ENCODE data around the gene ATP1A1.

ATP1A1 gene

GRCh38 chr1:116391185-116391584, 18.1 kb downstream of the ATP1A1 start:
- DNase-seq (ENCODE audit: low read depth) = no peak

GRCh38 chr1:116392717-116393404, 19.8 kb downstream of the ATP1A1 start:
- no peak for DNase-seq (ENCODE audit: low read depth)

- no peak for DNase-seq (ENCODE audit: low read depth)
These were observed 20.7 kb downstream of the ATP1A1 start for GRCh38 chr1:116393792-116394191.

GRCh38 chr1:116394270-116394669, 21.2 kb downstream of the ATP1A1 start:
- no peak for DNase-seq (ENCODE audit: low read depth)

DNA sequence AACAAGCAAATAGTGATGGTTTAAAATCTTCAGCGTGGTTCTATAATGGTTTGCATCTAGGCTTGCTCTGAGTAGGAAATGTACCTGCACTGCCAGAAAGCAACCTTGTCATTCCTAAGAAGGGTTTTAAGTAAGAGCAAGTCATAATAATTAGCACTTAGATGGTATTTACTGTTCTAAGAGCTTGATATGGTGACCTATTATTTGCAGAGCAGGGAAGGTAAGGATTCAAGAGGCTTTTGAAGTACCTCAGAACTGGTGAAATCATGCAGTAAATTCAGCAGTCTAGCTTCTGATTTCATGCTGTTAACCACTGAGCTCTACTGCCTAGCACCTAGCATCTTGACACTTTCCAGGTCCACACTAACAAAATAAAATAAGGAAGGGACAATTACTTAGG, 23.7 kb downstream of the ATP1A1 start:
- no peak for DNase-seq (ENCODE audit: low read depth)

DNA sequence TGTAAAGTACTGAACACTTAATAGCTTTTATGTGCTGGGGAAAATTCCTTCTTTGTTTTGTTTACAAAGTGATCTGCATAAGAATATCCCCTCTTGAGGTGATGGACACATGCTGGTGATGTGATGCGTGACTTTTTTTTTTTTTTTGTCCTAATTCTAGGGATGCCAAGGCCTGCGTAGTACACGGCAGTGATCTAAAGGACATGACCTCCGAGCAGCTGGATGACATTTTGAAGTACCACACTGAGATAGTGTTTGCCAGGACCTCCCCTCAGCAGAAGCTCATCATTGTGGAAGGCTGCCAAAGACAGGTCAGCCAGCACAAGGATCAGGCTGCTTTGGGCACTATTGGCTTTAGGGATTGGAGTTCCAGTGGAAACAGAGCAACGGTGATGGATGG, 24.7 kb downstream of the ATP1A1 start:
- no peak for DNase-seq (ENCODE audit: low read depth)

GRCh38 chr1:116400780-116401179, 27.7 kb downstream of the ATP1A1 start:
- DNase-seq (ENCODE audit: low read depth) = no peak

- DNase-seq (ENCODE audit: low read depth) = no peak
These were observed 28.7 kb downstream of the ATP1A1 start for GRCh38 chr1:116401646-116402176.

DNA sequence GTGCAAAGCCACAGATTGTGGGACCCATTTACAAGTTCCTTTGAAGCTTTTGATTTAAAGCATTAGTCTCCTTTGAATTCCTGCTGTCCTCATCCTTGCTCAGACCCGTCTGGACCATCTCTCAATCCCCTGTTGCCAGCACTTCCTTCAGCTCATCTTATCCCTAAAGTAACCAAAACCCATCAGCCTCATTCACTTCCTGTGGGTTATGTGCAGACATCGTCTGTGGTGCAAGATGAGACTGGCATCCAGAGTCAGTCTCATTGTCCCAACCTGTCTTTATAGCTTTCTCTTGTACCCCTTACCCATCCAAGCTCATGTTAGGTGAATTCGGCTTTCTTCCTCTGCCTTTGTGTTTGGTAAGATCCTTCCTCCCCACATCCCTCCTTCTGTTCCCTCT, 29.3 kb downstream of the ATP1A1 start:
- no peak for DNase-seq (ENCODE audit: low read depth)

DNA sequence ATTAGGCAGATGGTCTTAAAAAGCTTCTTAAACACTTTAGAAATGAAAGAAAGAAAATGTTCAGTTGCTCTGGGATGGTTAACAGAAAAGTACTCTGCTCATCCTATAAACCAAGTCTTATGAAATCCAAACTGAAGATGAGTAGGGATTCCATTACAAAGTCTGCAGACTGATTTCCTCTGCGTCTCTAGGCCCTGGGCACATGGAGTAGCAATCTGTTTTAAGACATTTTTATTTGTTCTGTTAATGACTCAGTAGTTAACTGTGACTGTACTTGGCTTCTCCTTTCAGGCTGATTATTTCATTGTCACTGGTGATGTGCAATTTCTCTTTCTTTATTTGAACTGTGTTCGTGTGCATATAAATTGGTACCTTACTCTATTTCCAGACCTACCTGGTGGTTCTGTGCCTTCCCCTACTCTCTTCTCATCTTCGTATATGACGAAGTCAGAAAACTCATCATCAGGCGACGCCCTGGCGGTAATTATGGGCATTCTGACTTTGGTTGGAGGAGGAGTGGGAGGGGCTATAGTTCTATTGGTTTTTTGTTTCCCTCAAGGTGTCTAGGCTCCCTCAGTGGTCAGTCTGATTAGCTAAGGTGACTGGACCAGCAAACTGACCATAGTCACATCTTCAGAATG, 30.6 kb downstream of the ATP1A1 start:
- no peak for DNase-seq (ENCODE audit: low read depth)

DNA sequence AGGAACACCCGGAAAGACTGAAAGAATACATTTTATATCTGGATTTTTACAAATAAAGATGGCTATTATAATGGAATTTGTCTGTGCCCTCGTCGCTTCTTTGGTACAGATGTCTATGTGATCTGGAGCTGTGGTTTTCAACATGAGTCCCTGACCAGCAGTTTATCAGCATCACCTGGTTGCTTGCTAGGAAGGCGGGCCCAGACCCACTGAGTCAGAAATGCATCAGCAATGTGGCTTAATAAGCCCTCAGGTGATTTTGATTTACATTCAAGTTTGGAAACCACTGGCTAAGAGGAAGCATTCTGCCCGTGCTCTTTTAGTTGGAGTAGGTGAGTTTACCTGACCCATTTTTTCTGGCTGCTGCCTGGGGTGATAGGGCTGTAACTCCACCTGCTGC, 31.7 kb downstream of the ATP1A1 start:
- DNase-seq (ENCODE audit: low read depth) = no peak

DNA sequence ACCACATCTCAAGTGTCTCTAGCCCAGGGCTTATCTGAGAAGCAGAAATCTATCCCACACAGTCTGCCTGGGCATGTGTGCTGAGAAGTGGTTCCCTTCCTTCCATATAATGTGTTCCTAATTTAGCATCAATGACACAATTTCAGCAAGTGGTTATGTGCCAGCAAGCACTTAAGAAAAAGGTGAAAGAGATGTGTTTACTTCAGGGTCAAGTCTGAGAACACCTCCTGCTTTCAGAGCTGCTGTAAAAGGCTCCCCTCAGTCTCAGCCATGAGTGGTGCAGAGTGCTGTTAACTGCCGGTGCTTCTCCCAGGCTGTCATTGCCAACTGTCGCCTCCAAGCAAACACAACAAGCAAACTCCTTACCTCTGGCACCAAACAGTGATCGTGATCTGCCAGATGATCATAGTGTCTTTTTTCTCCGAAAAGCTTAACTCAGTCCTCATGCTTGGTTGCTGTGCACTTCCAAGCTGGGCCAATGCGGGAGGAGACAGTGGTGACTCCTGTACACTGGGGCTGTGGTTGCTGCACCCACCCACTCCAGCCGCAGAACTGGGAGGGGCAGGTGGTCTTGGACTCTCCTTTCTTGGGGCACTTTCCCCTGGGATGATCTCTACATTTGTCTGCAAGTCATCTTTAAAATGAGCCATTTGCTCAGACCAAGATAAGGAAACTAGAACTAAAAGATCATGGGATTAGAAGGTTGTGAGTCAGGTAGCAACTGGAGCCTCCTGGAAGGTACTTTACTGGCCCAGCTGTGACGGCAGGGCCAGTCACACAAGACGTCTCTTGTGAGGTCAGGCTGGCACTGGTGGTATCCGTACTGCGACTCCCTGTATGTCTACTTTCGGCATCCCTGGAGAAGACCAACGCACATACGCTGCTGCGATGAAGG, 32.4 kb downstream of the ATP1A1 start:
- DNase-seq (ENCODE audit: low read depth) = no peak

- DNase-seq (ENCODE audit: low read depth) = no peak
These were observed 34.0 kb downstream of the ATP1A1 start for GRCh38 chr1:116407033-116407432.

DNA sequence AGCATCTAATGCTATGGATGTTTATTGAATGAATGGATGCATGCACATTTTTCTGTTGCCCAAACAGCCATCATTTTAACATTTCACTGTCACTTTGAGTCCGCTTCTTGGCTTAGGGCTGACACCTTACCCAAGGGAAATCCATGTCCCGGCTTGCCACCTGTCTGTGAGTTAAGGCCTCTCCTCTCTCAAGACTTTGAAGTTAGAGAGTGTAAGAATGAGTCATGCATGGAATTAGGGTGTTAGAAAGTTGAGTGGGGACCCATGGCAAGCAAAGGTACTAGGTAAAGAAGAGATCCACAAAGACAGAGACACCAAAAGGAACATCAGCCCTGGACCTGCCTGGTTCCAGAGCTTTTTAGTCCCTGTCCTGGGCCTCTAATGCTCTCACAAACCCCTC, 35.1 kb downstream of the ATP1A1 start:
- no peak for DNase-seq (ENCODE audit: low read depth)

DNA sequence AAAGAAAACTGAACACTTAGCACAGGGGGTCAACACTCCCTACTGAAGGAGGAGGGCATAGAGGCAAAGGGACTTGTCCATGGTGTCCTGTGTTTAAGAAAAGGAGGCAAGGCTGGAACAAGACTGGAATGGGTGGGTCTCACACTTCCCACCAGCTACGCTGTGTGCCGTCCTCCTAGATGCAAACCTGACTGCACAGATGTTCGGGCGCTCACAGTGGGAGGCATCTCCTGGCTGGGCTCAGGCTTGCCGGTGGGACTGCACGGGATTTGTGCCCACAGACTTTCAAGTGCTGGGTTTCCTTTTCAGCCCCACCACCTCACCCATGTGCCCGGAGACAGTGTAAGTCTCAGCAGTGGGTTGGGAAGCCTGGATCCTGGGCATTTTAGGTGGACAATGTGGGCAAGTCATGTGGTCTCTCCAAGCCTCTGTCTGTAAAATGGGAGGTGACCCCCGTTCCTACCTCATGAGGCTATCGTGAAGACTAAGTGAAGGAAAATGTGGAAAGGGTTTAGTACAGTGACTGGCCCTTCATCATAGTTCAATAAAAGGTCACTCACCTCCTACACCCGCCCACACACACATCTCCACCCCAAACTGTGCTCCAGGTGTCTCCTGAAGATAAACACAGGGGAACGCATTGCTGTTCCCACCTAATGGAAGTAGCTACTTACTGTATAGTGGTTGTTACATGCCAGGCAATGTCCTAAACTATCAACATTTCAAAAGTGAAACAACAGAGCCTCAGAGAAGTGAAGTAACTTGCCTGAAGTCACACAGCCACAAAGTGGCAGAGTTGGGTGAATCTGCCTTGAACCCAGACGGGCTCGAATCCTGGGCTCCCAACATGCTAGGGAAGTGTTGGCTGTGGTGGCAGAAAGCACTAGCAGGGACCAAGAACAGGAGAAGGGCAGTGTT, 36.0 kb downstream of the ATP1A1 start:
- no peak for DNase-seq (ENCODE audit: low read depth)

GRCh38 chr1:116409751-116410191, 36.7 kb downstream of the ATP1A1 start:
- DNase-seq (ENCODE audit: low read depth) = no peak

GRCh38 chr1:116411784-116412479, 38.9 kb downstream of the ATP1A1 start:
- no peak for DNase-seq (ENCODE audit: low read depth)

- DNase-seq (ENCODE audit: low read depth) = no peak
These were observed 39.4 kb downstream of the ATP1A1 start for GRCh38 chr1:116412480-116412798.

- DNase-seq (ENCODE audit: low read depth) = no peak
These were observed 39.9 kb downstream of the ATP1A1 start for GRCh38 chr1:116412898-116413297.

- no peak for DNase-seq (ENCODE audit: low read depth)
These were observed 40.4 kb downstream of the ATP1A1 start for GRCh38 chr1:116413414-116413813.

DNA sequence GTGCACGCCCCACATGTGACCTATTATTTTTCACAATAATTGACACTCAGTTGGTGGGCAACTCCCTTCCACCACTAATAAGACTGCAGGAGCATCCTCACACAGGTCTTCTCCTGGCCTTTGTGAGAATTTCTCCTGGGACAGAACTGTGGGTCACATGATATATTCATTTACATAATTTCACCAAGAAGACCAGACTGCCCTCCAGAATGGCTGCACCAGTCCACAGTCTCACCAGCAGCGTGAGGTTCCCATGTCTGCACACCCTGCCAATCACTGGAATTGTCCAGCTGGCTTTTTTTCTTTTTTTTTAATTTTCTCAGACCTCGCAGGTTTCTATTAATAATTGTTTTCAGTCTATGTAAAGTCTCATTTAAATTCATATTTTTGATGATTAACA, 41.3 kb downstream of the ATP1A1 start:
- DNase-seq (ENCODE audit: low read depth) = no peak

All from stimulated activated CD4-positive, alpha-beta T cell treated with anti-CD3 and anti-CD28 coated beads, Interleukin-2, amount 100 ng/mL, for 4 hours (primary cell).